ENCODE data around the gene ETS1.
"Not testable (repeated sequence)": the region's sequence is repeated elsewhere in the genome, so short reads cannot be mapped to it uniquely, and the experiment has no call there.

ETS1 gene

DNA sequence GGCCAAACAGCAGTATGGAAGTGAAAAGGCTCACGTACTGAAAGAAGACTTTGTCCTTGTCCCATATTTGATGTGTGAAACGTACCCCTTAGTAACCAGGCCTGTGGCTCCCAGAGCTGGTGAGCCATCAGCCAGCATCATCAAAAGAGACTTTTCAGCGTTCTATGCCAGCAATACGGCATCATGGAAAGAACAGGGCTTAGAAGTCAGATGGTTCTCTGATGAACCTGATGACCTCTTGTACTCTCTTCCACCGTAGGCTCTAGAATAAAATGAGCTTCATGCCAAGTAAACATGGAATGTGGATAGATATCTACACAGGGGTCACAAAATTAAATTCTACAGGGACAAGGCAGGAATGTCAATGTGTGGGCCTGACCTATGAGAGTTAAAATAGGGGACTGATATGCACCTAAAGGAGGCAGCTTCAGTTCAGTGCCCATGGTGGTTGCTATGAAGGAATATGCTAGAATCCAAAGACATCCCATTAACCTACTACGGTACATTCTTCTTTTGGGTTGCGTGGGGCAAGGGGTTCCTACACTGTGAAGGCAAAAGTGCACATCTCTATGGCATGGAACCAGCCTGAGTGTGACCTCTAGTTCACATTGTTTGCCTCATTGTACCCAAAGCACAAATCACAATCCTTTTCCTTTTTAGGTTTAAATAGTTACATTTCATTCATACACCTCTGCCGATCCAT, 130.6 kb downstream of the ETS1 start:
- no peak for DNase-seq

DNA sequence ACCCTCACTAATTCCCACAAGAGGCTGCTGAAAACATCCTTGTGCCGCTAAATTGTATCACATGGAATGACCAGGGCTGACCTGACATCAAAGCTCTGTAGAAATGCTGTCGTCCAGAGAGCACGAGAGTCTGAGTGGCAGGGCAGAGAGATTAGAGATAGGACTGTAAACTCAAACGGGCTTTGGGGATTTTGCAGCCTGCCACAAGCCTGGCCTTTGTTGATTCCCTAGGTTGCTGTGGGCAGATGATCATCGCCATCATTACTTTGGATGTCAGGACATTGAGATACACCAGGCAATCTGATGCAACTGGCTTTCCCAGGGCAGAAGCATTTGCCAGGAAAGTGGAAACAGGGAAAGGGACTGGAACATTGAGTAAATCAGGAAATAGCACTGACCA, 131.6 kb downstream of the ETS1 start:
- no peak for DNase-seq

DNA sequence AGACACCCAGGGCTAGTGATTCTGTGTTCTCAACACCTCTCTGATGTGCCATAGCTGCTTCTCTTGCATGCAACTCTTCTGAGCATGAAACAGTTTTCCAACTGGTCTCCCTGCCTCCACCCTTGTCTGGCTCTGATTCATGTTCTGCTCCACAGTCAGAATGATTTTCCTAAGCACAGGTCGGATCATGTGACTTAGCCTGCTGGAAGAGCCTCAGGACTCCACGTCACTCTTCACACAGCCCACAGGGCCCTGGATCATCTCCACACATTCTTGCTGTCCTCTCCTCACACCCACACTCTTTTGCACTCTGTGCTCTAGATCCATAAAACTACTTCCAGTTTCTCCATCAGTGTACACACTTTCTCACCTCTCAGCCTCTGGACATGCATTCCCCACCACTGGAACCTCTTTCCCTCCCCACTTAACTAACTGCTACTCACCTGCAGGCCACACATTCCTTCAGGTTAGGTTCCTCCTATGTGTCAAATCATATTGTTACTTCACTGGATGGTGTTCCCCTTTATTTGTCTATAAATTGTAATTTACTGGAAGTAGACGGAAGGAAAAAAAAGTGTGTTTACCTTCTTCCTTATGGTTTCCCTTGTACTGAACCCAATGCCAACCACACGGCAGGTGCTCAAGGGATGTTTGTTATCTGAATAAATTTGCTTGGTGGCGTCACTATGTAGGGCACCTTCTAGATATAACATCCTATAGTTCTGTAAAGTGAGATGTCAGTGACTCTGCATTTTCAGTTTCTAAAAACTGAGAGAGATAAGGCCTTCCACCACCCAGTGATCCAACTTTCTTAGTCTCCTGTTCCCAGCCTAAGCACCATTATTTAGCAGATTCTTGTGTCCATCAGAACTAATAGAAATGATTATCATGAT, 133.7 kb downstream of the ETS1 start:
- peak; percentile 68 for DNase-seq

DNA sequence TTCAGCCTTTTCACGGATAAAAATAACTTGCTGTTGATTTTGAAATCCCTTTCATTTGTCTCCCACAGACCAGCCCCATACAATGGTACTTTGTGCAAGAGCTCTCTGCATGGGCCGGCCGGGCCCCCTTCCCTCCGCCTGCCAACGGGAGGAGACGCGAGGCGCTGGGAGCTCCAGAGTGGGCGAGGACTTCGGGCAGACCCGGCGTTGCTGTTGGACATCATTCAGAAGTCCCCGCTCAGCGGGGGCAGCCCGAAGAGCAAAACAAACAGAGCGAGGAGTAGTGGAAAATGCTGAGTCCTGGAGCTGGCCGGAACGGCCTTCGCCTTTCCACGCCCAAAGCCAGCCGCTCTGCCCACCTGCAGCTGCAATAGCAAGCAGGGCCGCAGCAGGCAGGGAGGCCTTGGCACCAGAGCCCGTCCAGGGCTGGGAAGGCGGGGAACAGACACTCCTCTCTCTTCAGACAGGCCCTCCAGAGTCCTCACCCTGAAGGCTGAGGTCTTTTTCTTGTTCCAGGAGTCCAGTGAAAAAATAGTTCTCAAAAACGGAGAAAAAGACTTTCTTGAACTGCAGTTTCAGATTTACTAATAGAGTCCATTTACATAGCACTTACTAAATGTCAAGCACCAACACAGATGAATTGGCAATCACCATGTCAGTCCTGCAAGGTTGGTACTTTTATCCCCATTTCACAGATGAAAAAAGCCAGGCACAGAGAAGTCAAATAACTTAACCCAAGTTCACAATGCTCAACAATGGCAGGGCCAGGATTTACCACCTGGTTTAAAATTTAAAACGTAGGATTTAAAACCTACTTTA, 135.5 kb downstream of the ETS1 start:
- peak; percentile 87 for DNase-seq

GRCh38 chr11:128450882-128451651, 136.3 kb downstream of the ETS1 start:
- DNase-seq: no peak

DNA sequence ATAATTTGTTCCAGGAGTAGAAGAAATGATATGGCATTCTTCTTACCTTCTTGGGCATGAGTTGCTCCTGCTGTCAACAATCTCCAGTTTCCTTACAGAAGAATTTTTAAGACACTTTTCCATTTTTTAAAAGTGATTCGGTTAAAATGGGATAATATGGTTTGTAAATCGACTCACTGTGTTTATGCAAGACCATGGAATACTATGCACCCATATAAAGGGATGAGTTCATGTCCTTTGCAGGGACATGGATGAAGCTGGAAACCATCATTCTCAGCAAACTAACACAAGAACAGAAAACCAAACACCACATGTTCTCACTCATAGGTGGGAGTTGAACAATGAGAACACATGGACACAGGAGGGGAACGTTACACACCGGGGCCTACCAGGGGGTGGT, 136.9 kb downstream of the ETS1 start:
- DNase-seq: not testable (repeated sequence)

DNA sequence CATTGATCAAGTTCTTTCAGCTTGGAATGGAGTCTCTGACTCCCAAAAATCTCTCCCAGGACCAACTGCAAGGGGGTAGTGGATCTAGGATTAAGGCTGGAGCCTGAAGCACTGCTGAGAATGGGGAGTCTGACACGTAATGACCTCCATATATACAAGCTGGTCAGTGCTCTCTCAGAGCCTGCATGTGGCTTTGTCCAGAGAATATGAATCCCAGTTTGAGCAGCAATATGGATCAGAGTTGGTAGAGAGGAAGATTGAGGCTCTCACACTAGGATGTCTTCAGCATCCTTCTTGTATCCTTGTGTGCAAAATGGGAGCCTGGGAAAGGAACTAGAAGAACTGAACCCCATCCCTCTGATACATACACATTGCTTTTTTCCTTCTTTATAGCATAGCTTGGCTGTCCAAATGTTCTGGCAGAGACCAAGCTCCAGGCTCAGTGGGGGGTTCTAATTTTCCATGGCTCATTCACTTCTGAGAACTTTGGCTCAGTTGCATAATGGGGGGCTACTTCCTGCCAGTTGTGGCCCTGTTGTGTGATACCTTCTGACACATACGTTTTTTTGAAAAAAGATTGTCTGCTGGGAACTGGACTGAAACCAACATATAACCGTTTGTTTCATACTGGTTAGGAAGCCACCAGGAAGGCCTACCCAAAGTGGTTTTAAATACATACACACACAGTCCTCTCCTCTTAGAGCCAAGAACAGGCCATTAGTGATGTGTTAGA, 138.2 kb downstream of the ETS1 start:
- no peak for DNase-seq

GRCh38 chr11:128448200-128448886, 139.0 kb downstream of the ETS1 start:
- peak; percentile 77 for DNase-seq

GRCh38 chr11:128447233-128447632, 140.1 kb downstream of the ETS1 start:
- no peak for DNase-seq

- DNase-seq: not testable (repeated sequence)
Observed at GRCh38 chr11:128445921-128446320, 141.4 kb downstream of the ETS1 start.

DNA sequence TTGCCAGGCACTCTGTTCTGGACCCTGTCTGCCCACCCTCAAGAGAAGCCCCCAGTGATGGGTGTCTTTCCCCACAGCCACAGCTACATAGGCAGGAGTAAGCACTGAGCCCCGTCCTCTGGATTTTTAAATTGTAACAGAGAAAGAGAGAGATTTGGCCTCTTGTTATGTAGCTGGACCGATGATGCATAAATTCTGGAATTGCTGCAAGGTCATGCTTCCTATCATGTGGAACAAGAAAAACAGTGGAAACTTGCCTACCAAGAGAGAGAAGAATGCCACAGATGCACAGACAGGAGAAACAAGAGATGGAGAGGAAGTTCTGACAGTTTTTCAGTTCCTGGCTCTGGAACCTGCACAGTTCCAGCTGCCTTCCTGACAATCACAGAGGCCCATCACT, 150.2 kb downstream of the ETS1 start:
- DNase-seq: no peak

- DNase-seq: no peak
Observed at GRCh38 chr11:128434818-128435217, 152.5 kb downstream of the ETS1 start.

- no peak for DNase-seq
Observed at GRCh38 chr11:128434411-128434810, 152.9 kb downstream of the ETS1 start.

- DNase-seq: no peak
Observed at GRCh38 chr11:128432926-128433325, 154.4 kb downstream of the ETS1 start.

GRCh38 chr11:128431931-128432330, 155.4 kb downstream of the ETS1 start:
- no peak for DNase-seq

- DNase-seq: peak; percentile 67
Observed at GRCh38 chr11:128428935-128429334, 158.4 kb downstream of the ETS1 start.

- peak; percentile 91 for DNase-seq
Observed at GRCh38 chr11:128424851-128425285, 162.5 kb downstream of the ETS1 start.

DNA sequence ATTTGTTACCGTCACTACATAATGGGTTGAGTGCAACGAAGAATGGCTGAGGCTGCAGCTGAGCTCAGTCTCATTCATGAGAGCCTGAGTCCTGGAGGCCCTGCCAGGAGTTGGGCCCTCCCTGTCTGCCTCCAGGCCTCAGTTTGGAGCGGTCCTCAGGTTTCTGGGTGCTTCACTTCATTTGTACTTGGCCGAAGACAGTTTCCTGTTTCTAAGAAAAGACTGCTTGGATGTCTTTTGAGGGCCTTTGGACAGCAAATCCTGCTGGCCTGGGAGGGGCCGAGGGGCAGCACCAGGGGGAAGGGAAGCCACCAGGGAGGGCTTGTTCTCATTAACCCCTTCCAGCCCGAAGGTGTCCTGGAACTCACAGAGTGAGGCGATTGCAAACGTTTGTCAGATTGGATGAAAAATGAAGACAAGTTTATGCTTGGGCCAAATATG, 163.1 kb downstream of the ETS1 start:
- DNase-seq: no peak

GRCh38 chr11:128422576-128423370, 164.6 kb downstream of the ETS1 start:
- peak; percentile 99 for DNase-seq
